H9 (cell line): ENCODE measurements around the gene TMEM187. TPM values are rescaled to one million over a fixed set of nuclear protein-coding genes. Genes with fewer than 3 reads are reported as not detected.

Experiments used
- DNase-seq: peaks from one replicate; pipeline ENCODE4 v3.0.0-alpha.2; 2017
- H2AFZ ChIP-seq: one replicate; pipeline ENCODE4 v1.6.1; 2013; ENCODE audit warnings: mild to moderate bottlenecking, low read length, control low read depth, moderate library complexity
- H2AK5ac ChIP-seq: 2 replicates; pipeline ENCODE4 v1.6.1; 2013; ENCODE audit warnings: low read length, control low read depth, mixed read lengths; ENCODE audit not compliant: insufficient read length
- H2BK120ac ChIP-seq: one replicate; pipeline ENCODE4 v1.6.1; 2013; ENCODE audit warnings: low read depth, mild to moderate bottlenecking, low read length, control low read depth, inconsistent platforms; ENCODE audit not compliant: poor library complexity, severe bottlenecking
- H2BK12ac ChIP-seq: 2 replicates; pipeline ENCODE4 v1.6.1; 2013; ENCODE audit warnings: low read length, control low read depth, mixed read lengths, low read depth; ENCODE audit not compliant: insufficient read length
- H2BK15ac ChIP-seq: 2 replicates; pipeline ENCODE4 v1.6.1; 2013; ENCODE audit warnings: low read depth, low read length, control low read depth
- H2BK20ac ChIP-seq: one replicate; pipeline ENCODE4 v1.6.1; 2013; ENCODE audit warnings: low read depth, mild to moderate bottlenecking, low read length, control low read depth, inconsistent platforms; ENCODE audit not compliant: poor library complexity, severe bottlenecking
- H2BK5ac ChIP-seq: 2 replicates; pipeline ENCODE4 v1.6.1; 2013; ENCODE audit warnings: low read length, control low read depth, mixed read lengths; ENCODE audit not compliant: insufficient read length
- H3K14ac ChIP-seq: 2 replicates; pipeline ENCODE4 v1.6.1; 2013; ENCODE audit warnings: low read length, control low read depth; ENCODE audit not compliant: insufficient read depth
- H3K18ac ChIP-seq: 2 replicates; pipeline ENCODE4 v1.6.1; 2013; ENCODE audit warnings: low read depth, mild to moderate bottlenecking, mixed read lengths, low read length, control low read depth; ENCODE audit not compliant: insufficient read length
- H3K23ac ChIP-seq: 2 replicates; pipeline ENCODE4 v1.6.1; 2013; ENCODE audit warnings: low read length, control low read depth, mixed read lengths, low read depth; ENCODE audit not compliant: insufficient read length
- H3K23me2 ChIP-seq: 2 replicates; pipeline ENCODE4 v1.6.1; 2013; ENCODE audit warnings: low read depth, mild to moderate bottlenecking, mixed read lengths, low read length, control low read depth; ENCODE audit not compliant: insufficient read length, poor library complexity, severe bottlenecking
- H3K27ac ChIP-seq: 2 replicates; pipeline ENCODE4 v1.5.1; 2013; ENCODE audit warnings: low read length, control low read depth, mixed read lengths, low read depth; ENCODE audit not compliant: insufficient read length
- H3K27me3 ChIP-seq: 2 replicates; pipeline ENCODE4 v1.6.1; 2013; ENCODE audit warnings: low read length, control low read depth, inconsistent platforms; ENCODE audit not compliant: insufficient read depth
- H3K4ac ChIP-seq: 2 replicates; pipeline ENCODE4 v1.6.1; 2013; ENCODE audit warnings: low read depth, mild to moderate bottlenecking, control low read depth, inconsistent platforms, low read length, moderate library complexity
- H3K4me1 ChIP-seq: 2 replicates; pipeline ENCODE4 v1.6.1; 2013; ENCODE audit warnings: low read length, control low read depth, inconsistent platforms; ENCODE audit not compliant: insufficient read depth
- H3K4me2 ChIP-seq: 2 replicates; pipeline ENCODE4 v1.6.1; 2013; ENCODE audit warnings: low read length, control low read depth, mixed read lengths; ENCODE audit not compliant: insufficient read length, insufficient read depth
- H3K56ac ChIP-seq: 2 replicates; pipeline ENCODE4 v1.6.1; 2013; ENCODE audit warnings: low read depth, mild to moderate bottlenecking, mixed read lengths, low read length, control low read depth; ENCODE audit not compliant: insufficient read length
- H3K79me1 ChIP-seq: 2 replicates; pipeline ENCODE4 v1.6.1; 2013; ENCODE audit warnings: low read depth, mild to moderate bottlenecking, moderate library complexity, low read length, control low read depth, inconsistent platforms; ENCODE audit not compliant: insufficient read depth, poor library complexity, severe bottlenecking
- H3K79me2 ChIP-seq: 2 replicates; pipeline ENCODE4 v1.6.1; 2013; ENCODE audit warnings: low read length, control low read depth, inconsistent platforms; ENCODE audit not compliant: insufficient read depth
- H3K9ac ChIP-seq: 2 replicates; pipeline ENCODE4 v1.6.1; 2013; ENCODE audit warnings: low read length, control low read depth, mixed read lengths; ENCODE audit not compliant: insufficient read length; ENCODE audit errors: extremely low read depth
- H3K9me3 ChIP-seq: one replicate; pipeline ENCODE4 v1.6.1; 2013; ENCODE audit warnings: low read depth, low read length, inconsistent platforms; ENCODE audit not compliant: control insufficient read depth
- H3T11ph ChIP-seq: one replicate; pipeline ENCODE4 v1.6.1; 2013; ENCODE audit warnings: mild to moderate bottlenecking, low read length, control low read depth, inconsistent platforms
- H4K20me1 ChIP-seq: one replicate; pipeline ENCODE4 v1.6.1; 2013; ENCODE audit not compliant: control insufficient read depth, insufficient read length, insufficient read depth
- H4K5ac ChIP-seq: 2 replicates; pipeline ENCODE4 v1.6.1; 2013; ENCODE audit warnings: low read depth, mild to moderate bottlenecking, mixed read lengths, low read length, control low read depth; ENCODE audit not compliant: insufficient read length
- H4K8ac ChIP-seq: replicated peaks from 2 replicates; pipeline ENCODE4 v1.6.1; 2013; ENCODE audit warnings: low read length, control low read depth, mixed read lengths, low read depth; ENCODE audit not compliant: insufficient read length
- H4K91ac ChIP-seq: 2 replicates; pipeline ENCODE4 v1.6.1; 2013; ENCODE audit warnings: low read depth, mild to moderate bottlenecking, moderate library complexity, mixed read lengths, low read length, control low read depth; ENCODE audit not compliant: insufficient read length
- H3K27ac Mint-ChIP-seq, 3 experiments: 2 replicates in 2 of 3; 3 replicates in 1 of 3; pipeline ENCODE4 v1.8.0; 2020 to 2021; ENCODE audit warnings: mixed read lengths in 3 of 3, mild to moderate bottlenecking in 1 of 3, moderate library complexity in 1 of 3
- H3K27me3 Mint-ChIP-seq: 2 replicates; pipeline ENCODE4 v1.8.0; 2021; ENCODE audit warnings: low read depth, mild to moderate bottlenecking, moderate library complexity, mixed read lengths
- H3K36me3 Mint-ChIP-seq, 3 experiments: 2 replicates in 2 of 3; 3 replicates in 1 of 3; pipeline ENCODE4 v1.8.0; 2020 to 2021; ENCODE audit warnings: low read depth in 3 of 3, mixed read lengths in 3 of 3; ENCODE audit not compliant: insufficient read depth in 1 of 3
- H3K4me1 Mint-ChIP-seq, 2 experiments: 2 replicates each; pipeline ENCODE4 v1.8.0; 2020; ENCODE audit warnings: mixed read lengths in 2 of 2
- H3K4me3 Mint-ChIP-seq, 2 experiments: 2 replicates in 1 of 2; 3 replicates in 1 of 2; pipeline ENCODE4 v1.8.0; 2020 to 2021; ENCODE audit warnings: mild to moderate bottlenecking in 2 of 2, mixed read lengths in 2 of 2, moderate library complexity in 1 of 2
- H3K9me3 Mint-ChIP-seq, 2 experiments: 2 replicates in 1 of 2; 3 replicates in 1 of 2; pipeline ENCODE4 v1.8.0; 2020; ENCODE audit warnings: mild to moderate bottlenecking in 2 of 2, mixed read lengths in 2 of 2, moderate library complexity in 1 of 2
- WGBS: extraction: QIAGEN DNeasy Blood & Tissue Kit; methylation state at CpG from one replicate; pipeline ENCODE4 v1.1.7; 2013; ENCODE audit warnings: missing lambda C conversion rate, low lambda C conversion rate, mixed read lengths; ENCODE audit not compliant: insufficient read length; ENCODE audit errors: extremely low coverage; 5-methylcytosine and 5-hydroxymethylcytosine counted together
- total RNA-seq: library from RNA; stranded (reverse); gene quantifications from 2 replicates; pipeline ENCODE4 v1.2.1, GENCODE V29; 2021
- TF ChIP-seq, protein P1 (sequence below): fragments of 200-600 bp; sonication (generic); conservative IDR thresholded peaks from 3 replicates; pipeline ENCODE4 v1.8.0; 2021; ENCODE audit warnings: antibody characterized with exemption, mild to moderate bottlenecking

TMEM187 gene
- total RNA-seq, 1 experiment from 2014 or later, result 2.7 TPM

DNA sequence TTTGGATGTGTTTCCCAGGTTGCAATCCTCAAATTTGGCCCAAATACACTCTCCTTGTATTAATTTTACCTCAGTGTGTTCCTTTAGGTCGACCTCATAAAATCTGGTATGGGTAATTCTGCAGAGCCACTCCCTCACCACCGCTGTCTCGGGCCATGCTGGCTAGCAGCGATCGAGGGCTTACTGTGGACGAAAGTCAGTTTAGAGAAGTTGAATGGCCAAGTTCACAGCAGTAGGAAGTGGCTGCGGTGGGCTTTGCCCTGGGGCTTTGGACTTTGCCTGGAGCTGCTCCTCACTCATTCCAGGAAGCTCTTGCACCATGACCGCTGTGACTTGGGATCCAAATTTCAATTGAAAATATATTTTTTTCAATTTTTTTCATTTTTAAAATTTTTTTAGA, 19.6 kb downstream of the TMEM187 start:
- no CpG with 5 or more reads among the region's 8 CpGs for whole genome bisulfite sequencing
- H3K14ac ChIP-seq, result no peak overlapping the region
- TF ChIP-seq, protein P1, sequence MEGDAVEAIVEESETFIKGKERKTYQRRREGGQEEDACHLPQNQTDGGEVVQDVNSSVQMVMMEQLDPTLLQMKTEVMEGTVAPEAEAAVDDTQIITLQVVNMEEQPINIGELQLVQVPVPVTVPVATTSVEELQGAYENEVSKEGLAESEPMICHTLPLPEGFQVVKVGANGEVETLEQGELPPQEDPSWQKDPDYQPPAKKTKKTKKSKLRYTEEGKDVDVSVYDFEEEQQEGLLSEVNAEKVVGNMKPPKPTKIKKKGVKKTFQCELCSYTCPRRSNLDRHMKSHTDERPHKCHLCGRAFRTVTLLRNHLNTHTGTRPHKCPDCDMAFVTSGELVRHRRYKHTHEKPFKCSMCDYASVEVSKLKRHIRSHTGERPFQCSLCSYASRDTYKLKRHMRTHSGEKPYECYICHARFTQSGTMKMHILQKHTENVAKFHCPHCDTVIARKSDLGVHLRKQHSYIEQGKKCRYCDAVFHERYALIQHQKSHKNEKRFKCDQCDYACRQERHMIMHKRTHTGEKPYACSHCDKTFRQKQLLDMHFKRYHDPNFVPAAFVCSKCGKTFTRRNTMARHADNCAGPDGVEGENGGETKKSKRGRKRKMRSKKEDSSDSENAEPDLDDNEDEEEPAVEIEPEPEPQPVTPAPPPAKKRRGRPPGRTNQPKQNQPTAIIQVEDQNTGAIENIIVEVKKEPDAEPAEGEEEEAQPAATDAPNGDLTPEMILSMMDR, result no peak
- Mint-ChIP-seq H3K36me3 (peaks cover 5% of the 10 kb centered on the region in 3 experiments; a peak in 4 of 7 replicates), H3K27me3 (no peaks in the 10 kb centered on the region; the same call in 1 of the 2 replicates), H3K27ac (no peak overlapping the region), H3K4me3 (no peak overlapping the region), H3K4me1 (no peaks in the 10 kb centered on the region), H3K9me3 (peaks cover 68 to 79% of the 10 kb centered on the region in 2 experiments)
- no peaks in the 10 kb centered on the region for H3K79me2 ChIP-seq
- H4K20me1 ChIP-seq, result no peaks in the 10 kb centered on the region
- H4K5ac ChIP-seq, result no peak overlapping the region
- H3K4me1 ChIP-seq, result no peaks in the 10 kb centered on the region
- H2BK120ac ChIP-seq, result no peak overlapping the region
- peaks cover 14% of the 10 kb centered on the region for H3K9me3 ChIP-seq
- H4K91ac ChIP-seq, result no peak overlapping the region
- H3K27ac ChIP-seq, result no peak overlapping the region
- no peak overlapping the region for H2BK15ac ChIP-seq
- H2AK5ac ChIP-seq, result no peak overlapping the region
- H2AFZ ChIP-seq, result no peak overlapping the region
- H2BK20ac ChIP-seq, result no peak overlapping the region
- no peak overlapping the region for H3K4me2 ChIP-seq
- no peak overlapping the region for H3T11ph ChIP-seq
- no peaks in the 10 kb centered on the region for H3K23me2 ChIP-seq
- no peak for DNase-seq
- no peaks in the 10 kb centered on the region for H3K79me1 ChIP-seq
- H3K18ac ChIP-seq, result no peak overlapping the region
- H2BK5ac ChIP-seq, result no peak overlapping the region
- H2BK12ac ChIP-seq, result no peak overlapping the region
- H3K27me3 ChIP-seq, result no peaks in the 10 kb centered on the region
- H3K4ac ChIP-seq, result no peak overlapping the region
- no peak overlapping the region for H3K23ac ChIP-seq
- H3K9ac ChIP-seq, result no peak overlapping the region
- H3K56ac ChIP-seq, result no peak overlapping the region
- no peak overlapping the region for H4K8ac ChIP-seq
